ENCODE measurements around the gene IL17B. TPM values are rescaled to one million over a fixed set of nuclear protein-coding genes. Genes with fewer than 3 reads are reported as not detected.

The IL17B gene
- total RNA-seq, 1 experiment from 2014 or later: not detected

- H2BK5ac ChIP-seq (ENCODE audit: insufficient read length, low read length): no peak overlapping the region
- Mint-ChIP-seq H3K9me3 (no peaks in the 10 kb centered on the region), H3K27me3 (ENCODE audit: low read depth) (no peaks in the 10 kb centered on the region), H3K4me1 (peaks cover 19 to 36% of the 10 kb centered on the region in 2 experiments), H3K36me3 (ENCODE audit: insufficient read depth in 1 of 3, low read depth in 3 of 3) (no peaks in the 10 kb centered on the region), H3K4me3 (no peak overlapping the region), H3K27ac (peak overlapping the region in 1 of 3 experiments; percentile 42; a peak in 1 of 7 replicates)
- H3K27ac ChIP-seq (ENCODE audit: insufficient read length, low read depth, low read length): no peak overlapping the region
- H3K23ac ChIP-seq (ENCODE audit: insufficient read length, low read depth, low read length): no peak overlapping the region
- no peak overlapping the region for H3K9ac ChIP-seq (ENCODE audit: extremely low read depth, insufficient read length, low read length)
- DNase-seq: no peak
- TF ChIP-seq CTCF (conservative IDR thresholded peaks at IDR 0.05): no peak
- H3K79me2 ChIP-seq (ENCODE audit: insufficient read depth, low read length): no peaks in the 10 kb centered on the region
- no peaks in the 10 kb centered on the region for H4K20me1 ChIP-seq (ENCODE audit: control insufficient read depth, insufficient read depth, insufficient read length)
- no peak overlapping the region for H4K8ac ChIP-seq (replicated peaks; ENCODE audit: insufficient read length, low read depth, low read length)
- no peak overlapping the region for H3T11ph ChIP-seq (ENCODE audit: low read length)
- H3K9me3 ChIP-seq (ENCODE audit: control insufficient read depth, low read depth, low read length): no peaks in the 10 kb centered on the region
- H2AK5ac ChIP-seq (ENCODE audit: insufficient read length, low read length): no peak overlapping the region
- H3K4ac ChIP-seq (ENCODE audit: low read depth, low read length): no peak overlapping the region
- no peak overlapping the region for H3K14ac ChIP-seq (ENCODE audit: insufficient read depth, low read length)
- no peak overlapping the region for H2BK120ac ChIP-seq (ENCODE audit: low read depth, low read length, poor library complexity, severe bottlenecking)
- no peak overlapping the region for H2BK20ac ChIP-seq (ENCODE audit: low read depth, low read length, poor library complexity, severe bottlenecking)
- H3K18ac ChIP-seq (ENCODE audit: insufficient read length, low read depth, low read length): no peak overlapping the region
- no CpG with 5 or more reads among the region's 2 CpGs for WGBS (ENCODE audit: extremely low coverage, insufficient read length, low lambda C conversion rate)
- H3K56ac ChIP-seq (ENCODE audit: insufficient read length, low read depth, low read length): no peak overlapping the region
- H3K79me1 ChIP-seq (ENCODE audit: insufficient read depth, low read depth, low read length, poor library complexity, severe bottlenecking): no peaks in the 10 kb centered on the region
- no peak overlapping the region for H3K4me2 ChIP-seq (ENCODE audit: insufficient read depth, insufficient read length, low read length)
- no peaks in the 10 kb centered on the region for H3K23me2 ChIP-seq (ENCODE audit: insufficient read length, low read depth, low read length, poor library complexity, severe bottlenecking)
- H4K91ac ChIP-seq (ENCODE audit: insufficient read length, low read depth, low read length): no peak overlapping the region
- no peaks in the 10 kb centered on the region; the same call in 1 of the 2 replicates for H3K4me1 ChIP-seq (ENCODE audit: insufficient read depth, low read length)
- H3K27me3 ChIP-seq (ENCODE audit: insufficient read depth, low read length): no peaks in the 10 kb centered on the region
- no peak overlapping the region for H4K5ac ChIP-seq (ENCODE audit: insufficient read length, low read depth, low read length)
- no peak overlapping the region for H2AFZ ChIP-seq (ENCODE audit: low read length)
- H2BK12ac ChIP-seq (ENCODE audit: insufficient read length, low read depth, low read length): no peak overlapping the region
- no peak overlapping the region for H2BK15ac ChIP-seq (ENCODE audit: low read depth, low read length)
Observed at GRCh38 chr5:149401051-149401450, 22.0 kb upstream of the IL17B start.

Measured in H9 (cell line).